H1 (cell line): Measurements from ENCODE around the gene GLT8D1. TPM values are rescaled to one million over a fixed set of nuclear protein-coding genes. Genes with fewer than 3 reads are reported as not detected.

ENCODE experiments used
- CTCF ChIA-PET: fragments of 300-600 bp; sonication (Branson Sonifier 250); formaldehyde crosslinking; loops from one replicate; lab custom pipeline; 2021; ENCODE audit not compliant: partially characterized antibody; lab: Charles Lee
- POLR2A ChIA-PET: fragments of 300-600 bp; sonication (Branson Sonifier 250); formaldehyde crosslinking; loops from one replicate; lab custom pipeline; 2021; ENCODE audit warnings: inconsistent platforms; ENCODE audit not compliant: partially characterized antibody; lab: Charles Lee
- DNase-seq, 2 experiments: peaks; one replicate each; pipeline versions ENCODE4 v3.0.0 to v3.0.0-alpha.2; 2010 to 2022; ENCODE audit warnings: low spot score in 2 of 2, low read depth in 1 of 2, mixed read lengths in 1 of 2
- FAIRE-seq: peaks from 2 replicates; lab custom pipeline; 2011; peaks lifted over from hg19 to GRCh38; lab: Jason Lieb, UNC
- H2AFZ ChIP-seq: 2 replicates; pipeline ENCODE4 v1.8.1; 2012; ENCODE audit warnings: low read length, inconsistent platforms
- H2AK5ac ChIP-seq: 2 replicates; pipeline ENCODE4 v1.6.1; 2013; ENCODE audit warnings: low read depth, low read length
- H2BK120ac ChIP-seq: replicated peaks from 2 replicates; pipeline ENCODE3; 2013; ENCODE audit warnings: low read depth, low read length, inconsistent platforms
- H2BK12ac ChIP-seq: 2 replicates; pipeline ENCODE4 v1.6.1; 2013; ENCODE audit warnings: low read depth, low read length
- H2BK15ac ChIP-seq: 2 replicates; pipeline ENCODE4 v1.6.1; 2013; ENCODE audit warnings: low read length
- H2BK20ac ChIP-seq: 2 replicates; pipeline ENCODE4 v1.6.1; 2013; ENCODE audit warnings: low read length
- H2BK5ac ChIP-seq: 2 replicates; pipeline ENCODE4 v1.6.1; 2013; ENCODE audit warnings: low read depth, low read length
- H3K14ac ChIP-seq: 2 replicates; pipeline ENCODE4 v1.6.1; 2013; ENCODE audit warnings: inconsistent platforms; ENCODE audit not compliant: insufficient read length
- H3K18ac ChIP-seq: 2 replicates; pipeline ENCODE4 v1.6.1; 2013; ENCODE audit warnings: low read length; ENCODE audit errors: extremely low read depth
- H3K23ac ChIP-seq: 2 replicates; pipeline ENCODE4 v1.6.1; 2013; ENCODE audit warnings: inconsistent platforms; ENCODE audit not compliant: insufficient read length
- H3K23me2 ChIP-seq: 2 replicates; pipeline ENCODE4 v1.6.1; 2013; ENCODE audit warnings: low read depth, low read length
- H3K27ac ChIP-seq: 2 replicates; pipeline ENCODE4 v1.6.1; 2011; ENCODE audit warnings: low read depth, low read length, inconsistent platforms
- H3K27me3 ChIP-seq, 4 experiments: replicated peaks in 1 of 4; 1 replicate in 1 of 4; 2 replicates in 3 of 4; pipeline versions ENCODE4 v1.6.1 to v1.8.1; 2011 to 2013; ENCODE audit warnings: low read length in 3 of 4, mild to moderate bottlenecking in 3 of 4, inconsistent platforms in 2 of 4, mixed read lengths in 2 of 4, moderate library complexity in 1 of 4; ENCODE audit not compliant: control insufficient read depth in 3 of 4, insufficient read depth in 3 of 4; ENCODE audit errors: extremely low read depth in 1 of 4
- H3K36me3 ChIP-seq, 4 experiments: 2 replicates each; pipeline versions ENCODE4 v1.6.1 to v1.8.1; 2011 to 2013; ENCODE audit warnings: mild to moderate bottlenecking in 4 of 4, low read length in 3 of 4, moderate library complexity in 2 of 4, control low read depth in 1 of 4, inconsistent platforms in 1 of 4; ENCODE audit not compliant: insufficient read depth in 4 of 4, control insufficient read depth in 2 of 4
- H3K4ac ChIP-seq: replicated peaks from 2 replicates; pipeline ENCODE3; 2013; ENCODE audit warnings: low read length, low read depth, mixed read lengths, inconsistent platforms; ENCODE audit not compliant: insufficient read length
- H3K4me1 ChIP-seq, 4 experiments: replicated peaks in 1 of 4; 1 replicate in 1 of 4; 2 replicates in 3 of 4; pipeline versions ENCODE4 v1.6.1 to v1.8.1; 2011 to 2013; ENCODE audit warnings: low read length in 3 of 4, inconsistent platforms in 2 of 4, mixed read lengths in 1 of 4; ENCODE audit not compliant: insufficient read depth in 4 of 4, control insufficient read depth in 3 of 4
- H3K4me2 ChIP-seq, 2 experiments: 2 replicates each; pipeline versions ENCODE4 v1.6.1 to v1.8.1; 2011 to 2013; ENCODE audit warnings: low read depth in 2 of 2, low read length in 2 of 2, control low read depth in 1 of 2, inconsistent platforms in 1 of 2, mild to moderate bottlenecking in 1 of 2; ENCODE audit not compliant: insufficient read depth in 1 of 2
- H3K4me3 ChIP-seq, 4 experiments: fragments of 200-600, 300-600 bp in 1 of 4; sonication (generic), shearing (Covaris generic), sonication (Bioruptor Twin) in 1 of 4; 2 replicates each; pipeline versions ENCODE4 v1.5.1 to v1.8.1; 2011 to 2016; ENCODE audit warnings: low read length in 4 of 4, low read depth in 3 of 4, control low read depth in 2 of 4, inconsistent platforms in 2 of 4, mild to moderate bottlenecking in 2 of 4, mixed read lengths in 1 of 4, moderate library complexity in 1 of 4; ENCODE audit not compliant: insufficient read depth in 2 of 4; ENCODE audit errors: extremely low read depth in 1 of 4
- H3K56ac ChIP-seq: replicated peaks from 2 replicates; pipeline ENCODE3; 2013; ENCODE audit warnings: low read depth, mild to moderate bottlenecking, mixed read lengths, low read length, inconsistent platforms; ENCODE audit not compliant: insufficient read length
- H3K79me1 ChIP-seq: 2 replicates; pipeline ENCODE4 v1.6.1; 2013; ENCODE audit warnings: low read depth, low read length, control low read depth
- H3K79me2 ChIP-seq, 2 experiments: 2 replicates each; pipeline versions ENCODE4 v1.6.1 to v1.8.1; 2012 to 2013; ENCODE audit warnings: low read length in 2 of 2, mild to moderate bottlenecking in 2 of 2, inconsistent platforms in 1 of 2; ENCODE audit not compliant: insufficient read depth in 2 of 2, control insufficient read depth in 1 of 2
- H3K9ac ChIP-seq, 4 experiments: replicated peaks in 1 of 4; 1 replicate in 1 of 4; 2 replicates in 3 of 4; pipeline versions ENCODE4 v1.6.1 to v1.8.1; 2011 to 2013; ENCODE audit warnings: low read depth in 3 of 4, low read length in 3 of 4, control low read depth in 2 of 4, mild to moderate bottlenecking in 2 of 4, moderate library complexity in 2 of 4, inconsistent platforms in 1 of 4; ENCODE audit errors: extremely low read depth in 1 of 4
- H3K9me3 ChIP-seq, 2 experiments: 2 replicates each; pipeline versions ENCODE4 v1.6.1 to v1.8.1; 2012 to 2013; ENCODE audit warnings: mild to moderate bottlenecking in 2 of 2, moderate library complexity in 2 of 2, control low read depth in 1 of 2, inconsistent platforms in 1 of 2, low read depth in 1 of 2, low read length in 1 of 2, mixed read lengths in 1 of 2; ENCODE audit not compliant: insufficient read depth in 2 of 2
- H4K20me1 ChIP-seq, 2 experiments: replicated peaks in 1 of 2; 2 replicates each; pipeline versions ENCODE3 to v1.8.1; 2011 to 2013; ENCODE audit warnings: inconsistent platforms in 2 of 2, low read length in 2 of 2, mild to moderate bottlenecking in 1 of 2; ENCODE audit not compliant: insufficient read depth in 2 of 2, control insufficient read depth in 1 of 2
- H4K5ac ChIP-seq: 2 replicates; pipeline ENCODE4 v1.6.1; 2013; ENCODE audit warnings: low read length, low read depth, mixed read lengths, inconsistent platforms; ENCODE audit not compliant: insufficient read length
- H4K8ac ChIP-seq: 2 replicates; pipeline ENCODE4 v1.8.0; 2013; ENCODE audit warnings: mild to moderate bottlenecking, moderate library complexity, low read length, inconsistent platforms; ENCODE audit not compliant: insufficient read depth; ENCODE audit errors: extremely low read depth
- H4K91ac ChIP-seq: replicated peaks from 2 replicates; pipeline ENCODE3; 2013; ENCODE audit warnings: low read length, mixed read lengths, inconsistent platforms; ENCODE audit not compliant: insufficient read length
- GABPA ChIP-seq: IDR thresholded peaks from 2 replicates; pipeline ENCODE4 v1.6.1; 2011; ENCODE audit warnings: mild to moderate bottlenecking, low read length, moderate library complexity, borderline replicate concordance; ENCODE audit not compliant: insufficient read depth
- HDAC6 ChIP-seq: IDR thresholded peaks from one replicate; pipeline ENCODE4 v1.7.1; 2012; ENCODE audit warnings: low read depth, mild to moderate bottlenecking, inconsistent platforms, low read length, moderate library complexity
- JUND ChIP-seq: IDR thresholded peaks from 2 replicates; pipeline ENCODE4 v1.6.1; 2011; ENCODE audit warnings: mild to moderate bottlenecking, improper control_type of control experiment, low read length
- KDM1A ChIP-seq: fragments of 200-600, 300-600 bp; sonication (generic); IDR thresholded peaks from 2 replicates; pipeline ENCODE4 v1.7.1; 2016; ENCODE audit warnings: mild to moderate bottlenecking, low read length, borderline replicate concordance
- KDM4A ChIP-seq: IDR thresholded peaks from one replicate; pipeline ENCODE4 v1.7.1; 2012; ENCODE audit warnings: low read depth, mild to moderate bottlenecking, moderate library complexity, low read length, inconsistent platforms; ENCODE audit not compliant: severe bottlenecking
- PHF8 ChIP-seq: fragments of 200-600 bp; sonication (generic); conservative IDR thresholded peaks from 2 replicates; pipeline ENCODE4 v1.7.1; 2012; ENCODE audit warnings: low read depth, mild to moderate bottlenecking, inconsistent platforms, low read length, moderate library complexity
- POU5F1 ChIP-seq: IDR thresholded peaks from 2 replicates; pipeline ENCODE4 v1.6.1; 2011; ENCODE audit warnings: low read depth, mild to moderate bottlenecking, low read length, moderate library complexity
- RBBP5 ChIP-seq: IDR thresholded peaks from 2 replicates; pipeline ENCODE4 v1.7.1; 2012; ENCODE audit warnings: low read depth, mild to moderate bottlenecking, inconsistent platforms, low read length, moderate library complexity, borderline replicate concordance
- RNF2 ChIP-seq: fragments of 200-900, 300-1000 bp; sonication (generic); IDR thresholded peaks from 2 replicates; pipeline ENCODE4 v1.7.1; 2016; ENCODE audit warnings: borderline replicate concordance, low read depth, mild to moderate bottlenecking, antibody characterized with exemption, low read length; ENCODE audit not compliant: poor library complexity, severe bottlenecking; ENCODE audit errors: missing control alignments
- SAP30 ChIP-seq: fragments of 300-600 bp; sonication (generic); IDR thresholded peaks from 2 replicates; pipeline ENCODE4 v1.7.1; 2012; ENCODE audit warnings: low read length, moderate library complexity, mild to moderate bottlenecking, inconsistent platforms; ENCODE audit not compliant: insufficient read depth, insufficient replicate concordance
- SIN3A ChIP-seq, 2 experiments: IDR thresholded peaks in 1 of 2; conservative IDR thresholded peaks in 1 of 2; 2 replicates each; pipeline ENCODE4 v1.6.1; 2011 to 2012; ENCODE audit warnings: low read length in 2 of 2, improper control_type of control experiment in 1 of 2, low read depth in 1 of 2, mild to moderate bottlenecking in 1 of 2
- SP4 ChIP-seq: IDR thresholded peaks from 2 replicates; pipeline ENCODE4 v1.6.1; 2012; ENCODE audit warnings: low read length, inconsistent platforms
- TEAD4 ChIP-seq: IDR thresholded peaks from 2 replicates; pipeline ENCODE4 v1.6.1; 2012; ENCODE audit warnings: low read depth, low read length, inconsistent platforms, mixed read lengths
- WGBS, 2 experiments: shearing (Covaris generic) in 1 of 2; methylation state at CpG; one replicate each; pipeline versions ENCODE4 v1.1.6 to v1.1.7; 2013 to 2015; ENCODE audit warnings: low lambda C conversion rate in 2 of 2, mixed read lengths in 2 of 2, inconsistent platforms in 1 of 2, low coverage in 1 of 2, missing lambda C conversion rate in 1 of 2; ENCODE audit not compliant: insufficient replicate concordance in 2 of 2, insufficient coverage in 1 of 2, insufficient read length in 1 of 2; ENCODE audit errors: extremely low coverage in 1 of 2, missing lambda C conversion rate in 1 of 2; 5-methylcytosine and 5-hydroxymethylcytosine counted together
- polyA plus RNA-seq, 7 experiments: library from polyadenylated mRNA; depleted of rRNA in 3 of 7; stranded (reverse) in 5 of 7; unstranded in 2 of 7; fragments of >200 nt in 5 of 7; fragments of 200-250 nt in 2 of 7; gene quantifications; 1 replicate in 5 of 7; 2 replicates in 1 of 7; 4 replicates in 1 of 7; pipeline versions ENCODE4 v1.2.1 to v1.2.3, GENCODE V29; 2011 to 2013; ENCODE audit warnings: missing spikeins in 2 of 7, mixed read lengths in 2 of 7
- total RNA-seq: library from RNA; stranded (reverse); fragmentation: NEBNext Ultra II Directional; extraction: Animal tissue kit (Norgen Biotek cat#: 25700); gene quantifications from 2 replicates; pipeline ENCODE4 v1.2.1, GENCODE V29; 2021

Gene GLT8D1
- total and polyA plus RNA-seq, 2 of the 8 experiments (the other 6 are each of a cell fraction or from before 2014, with no cell fraction given) = 29.0 to 33.6 TPM

DNA sequence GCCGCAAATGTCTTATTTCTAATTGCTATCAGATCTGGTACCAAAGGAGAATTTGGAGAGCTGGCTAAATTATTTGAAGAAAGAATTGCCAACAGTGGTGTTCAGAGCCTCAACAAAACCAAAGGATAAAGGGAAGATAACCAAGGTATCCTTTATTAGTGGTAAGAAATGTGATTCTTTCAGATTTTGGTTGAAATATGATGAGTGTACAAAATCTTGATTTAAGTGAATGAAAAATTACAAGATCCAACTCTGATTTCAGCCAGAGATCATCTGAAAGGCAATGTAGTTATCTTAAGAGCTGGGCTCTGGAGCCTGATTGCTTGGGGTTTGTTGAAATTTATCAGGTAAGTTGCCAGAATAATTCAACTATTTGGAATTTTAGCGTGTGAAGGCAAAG is 15.0 kb downstream of the GLT8D1 start:
- Histone ChIP-seq H3K4ac (no peak overlapping the region), H3K56ac (no peak overlapping the region), H2AK5ac (no peak overlapping the region), H4K5ac (no peak overlapping the region), H2BK15ac (no peak overlapping the region), H3K79me1 (peaks cover 5% of the 10 kb centered on the region; the same call in 1 of the 2 replicates), H3K79me2 (peaks cover 9 to 31% of the 10 kb centered on the region in 2 experiments), H3K18ac (no peak overlapping the region), H3K23ac (no peak overlapping the region), H2BK20ac (no peak overlapping the region), H3K14ac (no peak overlapping the region), H2BK120ac (no peak overlapping the region), H3K27ac (no peak overlapping the region), H2BK12ac (no peak overlapping the region), H2BK5ac (no peak overlapping the region), H3K4me3 (no peak overlapping the region), H3K27me3 (no peaks in the 10 kb centered on the region), H4K91ac (no peak overlapping the region), H2AFZ (no peak overlapping the region), H3K9ac (no peak overlapping the region), H4K8ac (no peak overlapping the region), H4K20me1 (peaks cover 3 to 12% of the 10 kb centered on the region in 2 experiments), H3K36me3 (peaks cover 64 to 88% (median 80%) of the 10 kb centered on the region in 4 experiments), H3K4me2 (no peak overlapping the region), H3K23me2 (no peaks in the 10 kb centered on the region), H3K4me1 (peaks cover 0 to 2% (median under 1%) of the 10 kb centered on the region in 4 experiments; a peak in 3 of 7 replicates), H3K9me3 (no peaks in the 10 kb centered on the region)
- ChIA-PET POLR2A (interaction anchor here (0.8 to 16.2 kb wide), 6 partner anchors 12 to 96 kb away, joined by 3 to 347 read pairs (median 7); partner anchors contain the start of genes GLT8D1, NEK4 and SPCS1), CTCF (interaction anchor here (0.7 kb wide), 1 partner anchor 25 kb away, joined by 3 read pairs; no protein-coding TSS in a partner anchor)
- no peak for DNase-seq
- FAIRE-seq = no peak
- 97% methylated on average over 2 of the region's 2 CpGs; no CpG with 5 or more reads in 1 of the 2 experiments for WGBS, 2 experiments
- TF ChIP-seq JUND (no peak), KDM4A (no peak), SP4 (no peak), PHF8 (no peak), SIN3A (conservative IDR thresholded peaks at IDR 0.05 in 1 of 2, IDR thresholded peaks at IDR 0.05 in 1 of 2; ENCODE audit: low read depth in 1 of 2, low read length in 2 of 2) (no peak), SAP30 (no peak), RBBP5 (no peak), TEAD4 (no peak), KDM1A (no peak), POU5F1 (no peak), RNF2 (no peak), GABPA (no peak), HDAC6 (no peak)
